HCT116 (cell line): ENCODE results near the gene SACM1L. TPM values are rescaled to one million over a fixed set of nuclear protein-coding genes. Genes with fewer than 3 reads are reported as not detected.

Experiments used
- ATAC-seq: fragments of 200-7000 bp; cut with Tn5 transposase; 2 replicates; pipeline ENCODE4 v1.9.1; 2020; ENCODE audit warnings: mild to moderate bottlenecking, moderate library complexity
- BruUV-seq: library from RNA; stranded (reverse); fragments of 400-500 nt; replicated peaks from 2 replicates; lab custom pipeline; 2021; lab: Mats Ljungman, UMichigan
- CTCF ChIA-PET: fragments of 300-600 bp; sonication (Branson Sonifier 250); formaldehyde crosslinking; loops from one replicate; lab custom pipeline; 2021; ENCODE audit warnings: antibody characterized with exemption; lab: Charles Lee
- POLR2A ChIA-PET: fragments of 300-600, 350-600 bp; sonication (Branson Sonifier 250); formaldehyde crosslinking; loops from one replicate; lab custom pipeline; 2021; ENCODE audit warnings: antibody characterized with exemption; lab: Charles Lee
- RAD21 ChIA-PET, 2 experiments: fragments of 300-600 bp; sonication (Branson Sonifier 250); formaldehyde crosslinking; loops; one replicate each; lab custom pipeline; 2023; ENCODE audit warnings: low total read pairs in 2 of 2; ENCODE audit not compliant: uncharacterized antibody in 2 of 2, unreplicated experiment in 2 of 2, low non-redundant PET in 1 of 2; lab: Charles Lee
- DNase-seq: peaks from one replicate; pipeline ENCODE4 v3.0.0-alpha.2; 2010; ENCODE audit warnings: low read depth, low spot score
- H2AFZ ChIP-seq: fragments of 200-600 bp; shearing (Covaris generic), sonication (generic); 2 replicates; pipeline ENCODE4 v1.6.1; 2017; ENCODE audit warnings: low read depth, mixed run types, mixed read lengths, antibody characterized with exemption, low read length; ENCODE audit not compliant: poor library complexity, severe bottlenecking
- H3K27ac ChIP-seq: 2 replicates; pipeline ENCODE4 v1.5.1; 2012; ENCODE audit warnings: low read depth, low read length
- H3K27me3 ChIP-seq: fragments of 200-600 bp; sonication (generic); 2 replicates; pipeline ENCODE4 v1.6.1; 2016; ENCODE audit warnings: mixed run types, low read length, mixed read lengths; ENCODE audit not compliant: insufficient read depth
- H3K36me3 ChIP-seq, 2 experiments: fragments of 200-500 bp in 1 of 2; fragments of 200-600 bp in 1 of 2; sonication (Bioruptor generic) in 1 of 2; sonication (generic) in 1 of 2; 2 replicates each; pipeline versions ENCODE4 v1.5.1 to v1.6.1; 2014 to 2016; ENCODE audit warnings: low read length in 2 of 2, inconsistent platforms in 1 of 2, mixed read lengths in 1 of 2, mixed run types in 1 of 2; ENCODE audit not compliant: insufficient read depth in 2 of 2, control insufficient read depth in 1 of 2
- H3K4me1 ChIP-seq, 2 experiments: fragments of 200-600 bp in 1 of 2; sonication (generic) in 1 of 2; 2 replicates each; pipeline versions ENCODE4 v1.5.1 to v1.6.1; 2012 to 2017; ENCODE audit warnings: low read length in 2 of 2, inconsistent platforms in 1 of 2, mild to moderate bottlenecking in 1 of 2, mixed read lengths in 1 of 2, mixed run types in 1 of 2, moderate library complexity in 1 of 2; ENCODE audit not compliant: insufficient read depth in 2 of 2, control insufficient read depth in 1 of 2
- H3K4me2 ChIP-seq: fragments of 200-600 bp; sonication (generic); 2 replicates; pipeline ENCODE4 v1.6.1; 2017; ENCODE audit warnings: mixed run types, low read length, mixed read lengths
- H3K4me3 ChIP-seq, 2 experiments: fragments of 200-600 bp in 1 of 2; sonication (generic) in 1 of 2; replicated peaks in 1 of 2; 2 replicates each; pipeline ENCODE4 v1.5.1; 2011 to 2016; ENCODE audit warnings: low read length in 2 of 2, control low read depth in 1 of 2, low read depth in 1 of 2, mild to moderate bottlenecking in 1 of 2, mixed read lengths in 1 of 2, mixed run types in 1 of 2
- H3K79me2 ChIP-seq: fragments of 200-600 bp; sonication (generic); 2 replicates; pipeline ENCODE4 v1.6.1; 2017; ENCODE audit warnings: mild to moderate bottlenecking, mixed run types, low read length, moderate library complexity, mixed read lengths; ENCODE audit not compliant: insufficient read depth
- H3K9ac ChIP-seq: fragments of 200-600 bp; sonication (generic); 2 replicates; pipeline ENCODE4 v1.6.1; 2016; ENCODE audit warnings: low read length, mixed read lengths
- H3K9me2 ChIP-seq: fragments of 200-600 bp; sonication (generic), shearing (Covaris generic); 2 replicates; pipeline ENCODE4 v1.6.1; 2017; ENCODE audit warnings: mixed run types, mild to moderate bottlenecking, moderate library complexity; ENCODE audit not compliant: insufficient read depth
- H3K9me3 ChIP-seq, 2 experiments: fragments of 200-500 bp in 1 of 2; fragments of 200-600 bp in 1 of 2; sonication (Bioruptor generic) in 1 of 2; sonication (generic) in 1 of 2; 2 replicates each; pipeline ENCODE4 v1.6.1; 2014 to 2017; ENCODE audit warnings: low read length in 2 of 2, mixed read lengths in 2 of 2, inconsistent platforms in 1 of 2, low read depth in 1 of 2, mild to moderate bottlenecking in 1 of 2, mixed run types in 1 of 2, moderate library complexity in 1 of 2; ENCODE audit not compliant: control insufficient read depth in 1 of 2, insufficient read depth in 1 of 2
- H4K20me1 ChIP-seq: fragments of 200-600 bp; sonication (generic), shearing (Covaris generic); 2 replicates; pipeline ENCODE4 v1.6.1; 2017; ENCODE audit warnings: mixed run types, mild to moderate bottlenecking, moderate library complexity; ENCODE audit not compliant: insufficient read depth
- ATF3 ChIP-seq: IDR thresholded peaks from 2 replicates; pipeline ENCODE4 v1.6.1; 2012
- CBX3 ChIP-seq: IDR thresholded peaks from 2 replicates; pipeline ENCODE4 v1.6.1; 2012; ENCODE audit warnings: low read depth
- CTCF ChIP-seq, 3 experiments: fragments of 200-600 bp in 1 of 3; sonication (generic) in 1 of 3; IDR thresholded peaks in 2 of 3; conservative IDR thresholded peaks in 1 of 3; 2 replicates each; pipeline ENCODE4 v1.5.1; 2012 to 2017; ENCODE audit warnings: low read depth in 2 of 3, low read length in 2 of 3, antibody characterized with exemption in 1 of 3, borderline replicate concordance in 1 of 3, control low read depth in 1 of 3, mild to moderate bottlenecking in 1 of 3, mixed read lengths in 1 of 3, mixed run types in 1 of 3, moderate library complexity in 1 of 3; ENCODE audit not compliant: insufficient read depth in 1 of 3
- EGR1 ChIP-seq: IDR thresholded peaks from 2 replicates; pipeline ENCODE4 v1.6.1; 2012; ENCODE audit warnings: low read depth
- ELF1 ChIP-seq: IDR thresholded peaks from 2 replicates; pipeline ENCODE4 v1.6.1; 2012; ENCODE audit warnings: low read depth, borderline replicate concordance
- EZH2 ChIP-seq: fragments of 200-600 bp; sonication (generic); IDR thresholded peaks from 2 replicates; pipeline ENCODE4 v1.6.1; 2017; ENCODE audit warnings: antibody characterized with exemption, mixed run types
- EZH2phosphoT487 ChIP-seq: fragments of 200-600 bp; IDR thresholded peaks from 2 replicates; pipeline ENCODE4 v1.6.1; 2018; ENCODE audit warnings: antibody characterized with exemption, borderline replicate concordance
- FOSL1 ChIP-seq: IDR thresholded peaks from 2 replicates; pipeline ENCODE4 v1.6.1; 2012; ENCODE audit warnings: low read depth
- JUND ChIP-seq: IDR thresholded peaks from 2 replicates; pipeline ENCODE4 v1.6.1; 2012
- MAX ChIP-seq: IDR thresholded peaks from 2 replicates; pipeline ENCODE4 v1.6.1; 2012
- POLR2AphosphoS5 ChIP-seq: IDR thresholded peaks from 2 replicates; pipeline ENCODE4 v1.6.1; 2011; ENCODE audit warnings: mild to moderate bottlenecking, low read depth, low read length, moderate library complexity
- RAD21 ChIP-seq: IDR thresholded peaks from 2 replicates; pipeline ENCODE4 v1.6.1; 2012; ENCODE audit warnings: low read depth, mild to moderate bottlenecking
- SIN3A ChIP-seq: IDR thresholded peaks from 2 replicates; pipeline ENCODE4 v1.6.1; 2012; ENCODE audit warnings: low read depth
- TCF7L2 ChIP-seq: IDR thresholded peaks from 2 replicates; pipeline ENCODE4 v1.7.0; 2011; ENCODE audit warnings: borderline replicate concordance, inconsistent platforms; ENCODE audit not compliant: insufficient read depth, insufficient read length; ENCODE audit errors: extremely low read depth
- ZBTB33 ChIP-seq: IDR thresholded peaks from 2 replicates; pipeline ENCODE4 v1.6.1; 2011; ENCODE audit warnings: mild to moderate bottlenecking, low read length, moderate library complexity; ENCODE audit not compliant: insufficient replicate concordance; ENCODE audit errors: extremely low read depth
- ZFX ChIP-seq: fragments of 450-650 bp; IDR thresholded peaks from 2 replicates; pipeline ENCODE4 v1.6.1; 2017
- ZNF274 ChIP-seq: fragments of 200-500 bp; sonication (Bioruptor generic); IDR thresholded peaks from 2 replicates; pipeline ENCODE4 v1.6.1; 2014; ENCODE audit warnings: mild to moderate bottlenecking, low read depth, low read length, inconsistent platforms
- intact Hi-C: fragments of 100-400 bp; cut with micrococcal nuclease; formaldehyde crosslinking; loops from 2 replicates; pipeline ENCODE4 v1.10.0; 2022
- total RNA-seq: library from RNA; stranded (reverse); gene quantifications from one replicate; pipeline ENCODE4 v1.2.1, GENCODE V29; 2021; ENCODE audit not compliant: unreplicated experiment

The SACM1L gene
- total RNA-seq, 1 experiment from 2014 or later: 27.3 TPM

GRCh38 chr3:45781841-45782240 lies 92.6 kb downstream of the SACM1L start (continued):
- TF ChIP-seq ATF3: no peak
- no peak for TF ChIP-seq ELF1
- no peak for TF ChIP-seq POLR2AphosphoS5
- no peak for TF ChIP-seq RAD21
- no peak for TF ChIP-seq EZH2
- TF ChIP-seq ZFX: no peak

- intact Hi-C loops: no loop called here
- H3K9me2 ChIP-seq: no peaks in the 10 kb centered on the region
- peaks cover 0 to 4% of the 10 kb centered on the region in 2 experiments; a peak in 1 of 4 replicates for H3K4me1 ChIP-seq
- DNase-seq: no peak
- H3K9ac ChIP-seq: no peak overlapping the region
- no peak overlapping the region for H3K4me3 ChIP-seq
- TF ChIP-seq CBX3 (no peak), TCF7L2 (no peak), ZBTB33 (no peak), JUND (no peak), EGR1 (no peak), FOSL1 (no peak), ZNF274 (no peak), CTCF (IDR thresholded peaks at IDR 0.05 in 2 of 3, conservative IDR thresholded peaks at IDR 0.05 in 1 of 3; ENCODE audit: borderline replicate concordance in 1 of 3, insufficient read depth in 1 of 3, low read depth in 2 of 3, low read length in 2 of 3) (no peak), ELF1 (no peak), POLR2AphosphoS5 (no peak), ZFX (no peak), MAX (no peak), EZH2phosphoT487 (no peak), SIN3A (no peak)
- ChIA-PET RAD21 (no interaction called here), POLR2A (no interaction called here), CTCF (no interaction called here)
- no TSS peak for BruUV-seq
- no peak overlapping the region for H2AFZ ChIP-seq
- H3K4me2 ChIP-seq: no peak overlapping the region
- no peak for ATAC-seq
- H3K27ac ChIP-seq: no peak overlapping the region
- no peaks in the 10 kb centered on the region for H3K79me2 ChIP-seq
- no peaks in the 10 kb centered on the region for H3K27me3 ChIP-seq
- H4K20me1 ChIP-seq: no peaks in the 10 kb centered on the region
- H3K36me3 ChIP-seq: no peaks in the 10 kb centered on the region
- H3K9me3 ChIP-seq: no peaks in the 10 kb centered on the region
These were observed 93.2 kb downstream of the SACM1L start for GRCh38 chr3:45782381-45782780.
